Smooth muscle cell (in vitro differentiated cells): ENCODE data around the gene NAALADL1. TPM values are rescaled to one million over a fixed set of nuclear protein-coding genes. Genes with fewer than 3 reads are reported as not detected.

ENCODE experiments used
- DNase-seq: peaks from one replicate; lab custom pipeline; 2025; ENCODE audit not compliant: unreplicated experiment; lab: John Stamatoyannopoulos, UW
- H2AFZ ChIP-seq: fragments of 200-600 bp; sonication (generic); 2 replicates; pipeline ENCODE4 v1.6.0; 2016; ENCODE audit warnings: antibody characterized with exemption, low read depth, mild to moderate bottlenecking
- H3F3A ChIP-seq: fragments of 200-600 bp; sonication (generic); 2 replicates; pipeline ENCODE4 v1.6.0; 2017; ENCODE audit warnings: antibody characterized with exemption, low read depth
- H3K27ac ChIP-seq: fragments of 200-600 bp; sonication (generic); 2 replicates; pipeline ENCODE4 v1.5.1; 2016; ENCODE audit warnings: low read depth, mild to moderate bottlenecking
- H3K27me3 ChIP-seq: fragments of 200-600 bp; sonication (generic); 2 replicates; pipeline ENCODE4 v1.6.1; 2016; ENCODE audit warnings: low read depth, mild to moderate bottlenecking
- H3K36me3 ChIP-seq: fragments of 200-600 bp; sonication (generic); 2 replicates; pipeline ENCODE4 v1.5.1; 2016; ENCODE audit warnings: low read depth
- H3K4me1 ChIP-seq: fragments of 200-600 bp; sonication (generic); 2 replicates; pipeline ENCODE4 v1.5.1; 2016; ENCODE audit warnings: low read depth
- H3K4me2 ChIP-seq: fragments of 200-600 bp; sonication (generic); 2 replicates; pipeline ENCODE4 v1.6.0; 2016; ENCODE audit warnings: mild to moderate bottlenecking
- H3K4me3 ChIP-seq: fragments of 200-600 bp; sonication (generic); 2 replicates; pipeline ENCODE4 v1.5.1; 2016; ENCODE audit warnings: mild to moderate bottlenecking
- H3K79me2 ChIP-seq: fragments of 200-600 bp; sonication (generic); 2 replicates; pipeline ENCODE4 v1.6.0; 2016; ENCODE audit warnings: low read depth, mild to moderate bottlenecking
- H3K9ac ChIP-seq: fragments of 200-600 bp; sonication (generic); 2 replicates; pipeline ENCODE4 v1.6.0; 2016; ENCODE audit warnings: low read depth
- H3K9me3 ChIP-seq: fragments of 200-600 bp; sonication (generic); replicated peaks from 2 replicates; pipeline ENCODE4 v1.5.1; 2016; ENCODE audit warnings: low read depth
- H4K20me1 ChIP-seq: fragments of 200-600 bp; sonication (generic); 2 replicates; pipeline ENCODE4 v1.6.0; 2016; ENCODE audit warnings: low read depth
- CTCF ChIP-seq: fragments of 200-600 bp; sonication (generic); IDR thresholded peaks from 2 replicates; pipeline ENCODE4 v1.5.1; 2017; ENCODE audit warnings: borderline replicate concordance, mild to moderate bottlenecking, antibody characterized with exemption; ENCODE audit not compliant: insufficient read depth, poor library complexity, severe bottlenecking
- WGBS: methylation state at CpG from one replicate; pipeline ENCODE4 v1.1.7; 2016; ENCODE audit warnings: low lambda C conversion rate; 5-methylcytosine and 5-hydroxymethylcytosine counted together
- polyA plus RNA-seq: library from polyadenylated mRNA; unstranded; fragments of >200 nt; fragmentation: Nextera tagmentation; extraction: Ambion mirVana; gene quantifications from 2 replicates; pipeline ENCODE4 v1.2.1, GENCODE V29; 2016
- total RNA-seq: library from RNA; depleted of rRNA; stranded (reverse); fragments of >200 nt; gene quantifications from 2 replicates; pipeline ENCODE4 v1.2.3, GENCODE V29; 2014

Gene NAALADL1
- total and polyA plus RNA-seq, 2 experiments from 2014 or later = 1.0 to 7.0 TPM

GRCh38 chr11:65035579-65035978 lies 22.8 kb downstream of the NAALADL1 start:
- Histone ChIP-seq H3K27ac (no peak overlapping the region), H3F3A (peaks cover 5% of the 10 kb centered on the region), H3K27me3 (no peaks in the 10 kb centered on the region), H3K79me2 (no peaks in the 10 kb centered on the region), H3K9ac (no peak overlapping the region), H3K9me3 (no peaks in the 10 kb centered on the region), H3K36me3 (no peaks in the 10 kb centered on the region), H4K20me1 (no peaks in the 10 kb centered on the region), H2AFZ (no peak overlapping the region), H3K4me1 (no peaks in the 10 kb centered on the region), H3K4me2 (no peak overlapping the region), H3K4me3 (no peak overlapping the region)
- no peak for DNase-seq
- no peak for TF ChIP-seq CTCF
- 93% methylated on average over 11 of the region's 11 CpGs for WGBS

GRCh38 chr11:65034423-65034822 lies 23.9 kb downstream of the NAALADL1 start:
- H3K27ac ChIP-seq = no peak overlapping the region
- H3K4me2 ChIP-seq = no peak overlapping the region
- H3K4me3 ChIP-seq = no peak overlapping the region
- no peak for DNase-seq
- no peaks in the 10 kb centered on the region for H3K9me3 ChIP-seq
- 98% methylated on average over 2 of the region's 2 CpGs for WGBS
- no peak for TF ChIP-seq CTCF
- H2AFZ ChIP-seq = no peak overlapping the region
- H3K9ac ChIP-seq = no peak overlapping the region
- H3K36me3 ChIP-seq = no peaks in the 10 kb centered on the region
- peaks cover 5% of the 10 kb centered on the region for H3K79me2 ChIP-seq
- no peaks in the 10 kb centered on the region for H3F3A ChIP-seq
- H4K20me1 ChIP-seq = no peaks in the 10 kb centered on the region
- H3K4me1 ChIP-seq = no peaks in the 10 kb centered on the region
- H3K27me3 ChIP-seq = no peaks in the 10 kb centered on the region

GRCh38 chr11:65032216-65032615 lies 26.1 kb downstream of the NAALADL1 start:
- whole genome bisulfite sequencing = 86% methylated on average over 13 of the region's 13 CpGs
- Histone ChIP-seq H4K20me1 (no peaks in the 10 kb centered on the region), H3K27me3 (no peaks in the 10 kb centered on the region), H3K4me2 (no peak overlapping the region), H3K27ac (no peak overlapping the region), H3K9ac (no peak overlapping the region), H3F3A (no peaks in the 10 kb centered on the region), H3K79me2 (peaks cover 6% of the 10 kb centered on the region), H3K4me1 (peaks cover 5% of the 10 kb centered on the region), H2AFZ (no peak overlapping the region), H3K4me3 (no peak overlapping the region), H3K36me3 (no peaks in the 10 kb centered on the region), H3K9me3 (no peaks in the 10 kb centered on the region)
- no peak for TF ChIP-seq CTCF
- DNase-seq = no peak
